Activated CD8-positive, alpha-beta memory T cell treated with anti-CD3 and anti-CD28 coated beads, Interleukin-2, amount 50 U/mL, for 24 hours (primary cell): ENCODE data around the gene SGCA.

Source experiments
- DNase-seq: peaks from one replicate; pipeline ENCODE4 v3.0.0-alpha.2; 2020; ENCODE audit errors: extremely low read depth

The SGCA gene

DNA sequence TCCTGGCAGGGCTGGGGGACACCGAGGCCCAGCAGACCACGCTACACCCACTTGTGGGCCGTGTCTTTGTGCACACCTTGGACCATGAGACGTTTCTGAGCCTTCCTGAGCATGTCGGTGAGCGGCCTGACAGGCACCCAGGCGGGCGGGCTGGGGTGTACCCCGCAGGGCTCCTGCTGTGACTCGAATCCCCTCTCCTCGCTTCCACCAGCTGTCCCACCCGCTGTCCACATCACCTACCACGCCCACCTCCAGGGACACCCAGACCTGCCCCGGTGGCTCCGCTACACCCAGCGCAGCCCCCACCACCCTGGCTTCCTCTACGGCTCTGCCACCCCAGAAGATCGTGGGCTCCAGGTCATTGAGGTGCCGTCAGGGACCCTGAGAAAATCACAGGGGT is 1.6 kb downstream of the SGCA start:
- no peak for DNase-seq

DNA sequence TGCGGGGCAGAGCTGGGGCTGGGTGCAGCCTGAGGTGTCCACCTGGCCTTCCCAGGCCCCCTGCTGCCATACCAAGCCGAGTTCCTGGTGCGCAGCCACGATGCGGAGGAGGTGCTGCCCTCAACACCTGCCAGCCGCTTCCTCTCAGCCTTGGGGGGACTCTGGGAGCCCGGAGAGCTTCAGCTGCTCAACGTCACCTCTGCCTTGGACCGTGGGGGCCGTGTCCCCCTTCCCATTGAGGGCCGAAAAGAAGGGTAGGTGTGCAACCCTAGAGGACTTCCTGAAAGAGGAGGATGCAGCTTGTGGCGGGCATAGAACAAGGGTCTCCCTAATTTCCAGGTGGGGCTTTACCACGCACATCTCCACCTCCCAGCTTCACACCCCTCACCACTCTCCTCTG is 2.5 kb downstream of the SGCA start:
- no peak for DNase-seq

DNA sequence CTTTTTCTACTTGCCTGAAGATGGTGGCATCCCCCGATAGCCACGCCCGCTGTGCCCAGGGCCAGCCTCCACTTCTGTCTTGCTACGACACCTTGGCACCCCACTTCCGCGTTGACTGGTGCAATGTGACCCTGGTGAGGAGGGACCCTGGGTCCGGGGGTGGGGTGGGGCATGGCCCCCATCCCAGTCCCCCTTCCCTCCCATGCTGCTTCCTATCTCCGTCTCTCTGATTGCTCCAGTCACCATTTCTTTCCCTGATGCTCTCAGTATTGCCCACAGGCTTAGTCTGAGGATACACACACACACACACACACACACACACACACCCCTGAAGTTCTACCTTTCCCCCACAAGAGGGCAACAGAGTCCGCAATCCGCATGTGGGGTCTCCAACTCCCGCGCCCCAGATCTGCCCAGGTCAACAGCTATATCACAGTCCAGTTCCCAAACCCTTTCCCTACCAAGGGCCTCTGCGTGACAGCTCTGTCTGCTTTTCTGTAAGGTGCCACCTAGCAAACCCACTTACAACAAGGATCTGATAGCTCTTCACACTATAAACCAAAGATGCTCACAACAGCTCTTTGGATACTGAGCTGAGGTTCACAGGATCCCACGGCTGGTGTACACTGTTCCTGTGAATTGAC is 3.4 kb downstream of the SGCA start:
- no peak for DNase-seq

DNA sequence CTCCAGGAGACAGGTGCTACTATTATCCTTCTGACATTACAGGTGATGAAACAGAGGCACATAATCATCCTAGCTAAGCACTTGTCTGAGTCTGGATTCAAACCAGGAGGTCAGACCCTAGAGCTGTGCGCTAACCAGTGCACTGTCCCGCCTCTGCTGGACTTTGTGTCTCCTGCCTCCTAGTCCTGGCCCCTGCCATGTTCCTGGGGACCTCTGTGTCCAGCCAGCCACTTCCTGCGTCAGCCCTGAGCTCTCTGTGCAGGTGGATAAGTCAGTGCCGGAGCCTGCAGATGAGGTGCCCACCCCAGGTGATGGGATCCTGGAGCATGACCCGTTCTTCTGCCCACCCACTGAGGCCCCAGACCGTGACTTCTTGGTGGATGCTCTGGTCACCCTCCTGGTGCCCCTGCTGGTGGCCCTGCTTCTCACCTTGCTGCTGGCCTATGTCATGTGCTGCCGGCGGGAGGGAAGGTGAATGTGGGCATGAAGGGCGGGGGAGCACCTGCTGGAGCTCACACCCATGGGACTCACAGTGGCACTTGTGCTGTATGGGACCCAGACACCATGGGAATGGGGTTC is 4.2 kb downstream of the SGCA start:
- no peak for DNase-seq

DNA sequence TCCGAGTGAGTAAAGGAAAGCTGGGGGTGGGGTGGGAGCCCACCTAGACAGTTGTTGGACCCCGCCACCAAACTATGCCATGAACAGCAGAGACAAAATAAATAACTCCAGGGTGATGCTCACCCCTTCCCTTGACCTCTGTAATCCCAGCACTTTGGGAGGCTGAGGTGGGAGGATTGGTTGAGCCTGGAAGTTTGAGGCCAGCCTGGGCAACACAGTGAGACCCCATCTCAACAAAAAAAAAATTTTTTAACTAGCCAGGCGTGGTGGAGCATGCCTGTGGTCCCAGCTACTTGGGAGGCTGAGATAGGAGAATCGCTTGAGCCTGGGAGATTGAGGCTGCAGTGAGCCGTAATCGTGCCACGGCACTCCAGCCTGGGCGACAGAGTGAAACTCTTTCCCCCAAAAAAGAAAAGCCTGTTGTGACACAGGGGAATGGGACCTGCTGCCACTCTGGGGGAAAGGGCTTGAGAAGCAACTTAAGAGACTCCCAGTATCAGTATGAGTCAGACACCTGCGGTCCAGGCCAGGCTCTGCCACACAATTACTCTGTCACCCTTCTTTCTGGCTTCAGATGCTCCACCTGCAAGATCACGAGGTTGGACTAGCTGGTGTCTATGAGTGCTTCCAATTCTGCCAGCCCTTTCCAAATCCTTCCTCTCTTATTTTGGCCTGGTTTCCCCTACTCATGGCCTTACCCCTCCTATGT is 5.0 kb downstream of the SGCA start:
- no peak for DNase-seq

DNA sequence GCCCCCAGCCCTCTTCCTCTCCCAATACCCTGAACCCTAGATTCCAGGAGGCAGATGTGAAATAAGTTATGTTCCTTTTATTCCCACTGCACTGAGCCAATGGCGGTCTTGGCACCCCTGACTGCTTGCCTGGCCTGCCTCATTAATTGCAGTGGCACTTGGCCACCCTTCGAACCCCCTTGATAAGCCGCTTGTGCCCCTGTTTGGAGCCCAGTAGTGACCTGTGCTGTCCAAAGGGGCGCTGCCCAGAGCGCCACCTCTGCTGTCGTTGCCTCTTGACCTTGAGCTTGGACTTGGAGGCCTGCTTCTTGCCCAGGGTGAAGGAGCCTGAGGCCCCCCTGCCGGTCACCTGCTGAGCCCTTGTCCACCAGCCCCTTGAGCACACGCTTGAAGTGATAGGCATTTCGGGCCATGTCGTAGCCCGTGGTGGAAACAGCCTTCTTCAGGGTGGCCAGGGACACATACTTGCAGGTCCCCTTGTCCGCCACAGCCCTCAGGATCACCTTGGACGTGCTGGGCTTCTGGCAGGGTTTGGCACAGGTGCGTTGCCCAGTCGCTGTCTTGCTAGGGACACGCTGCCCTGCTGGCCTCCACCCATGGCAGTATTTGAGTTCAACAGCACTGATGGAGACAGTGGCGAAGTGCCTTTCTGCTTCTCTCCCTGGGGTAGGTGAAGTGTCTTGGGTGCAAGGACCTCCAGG is 5.7 kb downstream of the SGCA start:
- no peak for DNase-seq

DNA sequence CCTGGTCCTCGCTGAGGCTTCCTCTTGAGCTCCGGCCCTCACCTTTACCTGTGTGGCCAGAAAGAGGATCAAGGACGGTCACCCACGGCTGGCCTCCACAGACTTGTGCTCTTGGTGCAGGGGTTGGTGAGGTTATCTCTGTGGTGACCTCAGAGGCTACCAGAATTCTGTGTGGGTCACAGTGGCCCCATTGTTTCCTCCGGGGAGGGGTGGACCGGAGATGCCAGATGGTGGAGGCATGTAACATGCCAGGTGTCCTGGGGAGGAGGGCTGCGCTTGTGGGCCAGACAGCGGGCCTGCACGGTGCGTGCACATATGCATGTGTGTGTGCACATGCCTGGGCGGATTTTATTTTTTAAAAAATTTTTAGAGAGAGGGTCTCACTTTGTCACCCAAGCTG is 6.3 kb downstream of the SGCA start:
- DNase-seq: no peak

DNA sequence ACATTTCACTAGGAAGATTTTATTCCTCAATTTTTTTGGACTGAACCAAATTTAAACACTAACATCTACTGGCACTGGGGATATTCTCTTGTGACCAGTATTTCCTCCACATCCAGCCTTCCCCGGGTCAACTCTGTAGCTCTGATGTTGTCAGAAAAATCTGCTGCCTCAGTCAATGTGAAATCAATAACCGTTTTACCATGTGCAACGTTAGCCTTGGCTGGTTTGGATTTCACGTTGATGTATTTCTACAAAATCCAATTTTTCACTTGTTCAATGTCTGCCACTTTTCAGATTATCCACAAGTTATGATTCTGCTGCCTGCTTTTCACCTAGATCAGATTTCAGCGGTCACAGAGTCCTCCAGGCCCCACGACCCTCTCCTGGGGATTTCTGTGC is 7.1 kb downstream of the SGCA start:
- DNase-seq: no peak

DNA sequence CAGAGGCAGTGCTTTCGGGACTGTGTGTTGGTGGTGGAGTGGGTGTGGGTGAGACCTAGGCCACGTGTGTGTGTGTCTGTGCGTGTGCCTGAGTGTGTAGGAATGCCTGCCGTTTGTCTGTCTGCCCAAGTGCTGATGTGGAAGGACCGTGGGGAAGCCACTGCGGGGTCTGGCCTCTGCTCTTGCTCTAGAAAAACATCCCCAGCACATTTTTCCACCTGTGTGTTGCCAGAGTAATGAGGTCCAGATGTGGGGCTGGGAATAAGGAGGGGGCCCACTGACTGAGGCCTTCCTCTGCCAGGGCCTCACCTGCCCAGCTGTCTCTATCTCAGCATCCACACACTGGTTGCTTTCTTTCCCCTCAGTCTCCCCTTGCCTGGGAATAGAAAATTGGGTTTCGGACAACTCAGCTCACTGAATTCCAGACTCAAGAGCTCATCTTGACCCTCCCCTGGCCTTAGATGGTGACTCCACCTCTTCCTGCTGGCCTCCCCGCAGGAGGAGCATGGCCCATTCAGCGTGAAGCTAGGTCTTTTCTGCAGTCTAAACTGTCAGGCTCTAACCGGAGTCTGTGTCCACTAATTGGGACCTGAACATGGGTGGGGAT is 7.6 kb downstream of the SGCA start:
- DNase-seq: no peak

DNA sequence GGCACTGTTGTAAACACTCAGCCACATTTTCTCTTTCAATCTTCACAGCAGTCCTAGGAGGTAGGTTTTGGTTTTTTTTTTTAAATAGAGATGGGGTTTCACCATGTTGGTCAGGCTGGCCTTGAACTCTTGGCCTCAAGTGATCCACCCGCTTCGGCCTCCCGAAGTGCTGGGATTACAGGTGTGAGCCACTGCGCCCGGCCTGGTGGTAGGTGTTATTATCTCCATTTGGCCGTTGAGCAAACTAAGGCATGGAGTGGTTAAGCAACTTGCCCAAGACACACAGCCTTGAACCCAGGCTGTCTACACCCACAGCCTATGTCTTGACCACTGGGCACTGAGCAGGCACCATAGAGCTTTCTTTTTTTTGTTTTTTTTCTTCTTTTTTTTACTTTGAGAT is 8.6 kb downstream of the SGCA start:
- DNase-seq: no peak

DNA sequence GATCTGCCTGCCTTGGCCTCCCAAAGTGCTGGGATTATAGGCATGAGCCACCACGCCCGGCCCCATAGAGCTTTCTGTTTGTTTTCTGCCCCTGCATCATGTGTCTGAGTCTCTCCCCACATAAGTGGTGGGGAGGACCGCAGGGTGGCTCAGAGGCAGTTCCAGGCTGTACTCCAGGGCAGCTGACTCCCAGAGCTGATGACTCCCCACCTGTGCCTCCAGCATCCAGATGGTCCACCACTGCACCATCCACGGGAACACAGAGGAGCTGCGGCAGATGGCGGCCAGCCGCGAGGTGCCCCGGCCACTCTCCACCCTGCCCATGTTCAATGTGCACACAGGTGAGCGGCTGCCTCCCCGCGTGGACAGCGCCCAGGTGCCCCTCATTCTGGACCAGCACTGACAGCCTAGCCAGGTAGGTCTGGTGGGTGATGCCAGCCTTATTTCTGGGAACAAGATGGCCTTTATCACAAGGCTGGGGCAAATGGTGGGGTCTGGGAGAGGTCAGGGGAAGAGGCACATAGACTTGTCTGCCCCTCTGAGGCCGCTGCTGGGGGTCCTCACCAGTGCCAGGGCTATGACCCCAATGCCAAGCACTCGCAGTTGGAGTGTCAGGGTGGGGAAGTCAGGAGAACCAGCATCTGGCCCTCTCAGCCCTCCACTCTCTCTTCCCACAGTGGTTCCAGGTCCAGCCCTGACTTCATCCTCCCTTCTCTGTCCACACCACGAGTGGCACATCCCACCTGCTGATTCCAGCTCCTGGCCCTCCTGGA is 9.4 kb downstream of the SGCA start:
- no peak for DNase-seq

DNA sequence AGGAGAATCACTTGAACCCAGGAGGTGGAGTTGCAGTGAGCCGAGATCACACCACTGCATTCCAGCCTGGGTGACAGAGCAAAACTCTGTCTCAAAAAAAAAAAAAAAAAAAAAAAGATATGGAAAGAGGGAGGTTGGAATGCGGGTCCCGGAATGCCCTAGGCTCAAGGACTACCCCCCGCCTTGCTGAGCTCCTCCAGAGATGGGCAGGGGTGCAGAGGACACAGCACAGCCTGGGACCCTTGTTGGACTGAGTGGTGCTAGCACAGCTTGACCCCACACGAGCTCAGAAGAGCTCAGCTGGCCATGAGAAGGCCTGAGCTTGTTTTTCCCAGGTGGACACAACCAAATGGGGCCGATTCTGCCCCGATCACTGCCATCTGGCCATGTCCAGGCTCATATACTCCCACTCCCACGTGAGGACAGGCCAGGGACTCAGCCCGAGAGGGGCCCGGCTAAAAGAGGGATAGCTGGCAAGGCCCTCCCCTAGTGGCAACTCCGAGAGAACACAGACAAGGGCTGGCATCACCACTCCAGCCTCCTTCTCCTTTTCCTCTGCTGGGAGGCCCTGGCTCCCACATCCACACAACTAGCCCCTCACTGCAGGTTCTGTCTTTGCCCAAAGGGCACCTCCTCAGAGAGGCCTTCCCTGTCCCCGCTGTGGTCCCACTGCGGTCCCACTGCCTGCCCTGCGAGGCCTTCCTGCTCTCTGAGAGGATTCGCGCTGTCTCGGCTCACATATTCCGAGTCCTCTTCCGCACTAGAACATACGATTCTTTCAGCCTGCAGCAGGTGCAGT is 11.0 kb downstream of the SGCA start:
- DNase-seq: no peak

DNA sequence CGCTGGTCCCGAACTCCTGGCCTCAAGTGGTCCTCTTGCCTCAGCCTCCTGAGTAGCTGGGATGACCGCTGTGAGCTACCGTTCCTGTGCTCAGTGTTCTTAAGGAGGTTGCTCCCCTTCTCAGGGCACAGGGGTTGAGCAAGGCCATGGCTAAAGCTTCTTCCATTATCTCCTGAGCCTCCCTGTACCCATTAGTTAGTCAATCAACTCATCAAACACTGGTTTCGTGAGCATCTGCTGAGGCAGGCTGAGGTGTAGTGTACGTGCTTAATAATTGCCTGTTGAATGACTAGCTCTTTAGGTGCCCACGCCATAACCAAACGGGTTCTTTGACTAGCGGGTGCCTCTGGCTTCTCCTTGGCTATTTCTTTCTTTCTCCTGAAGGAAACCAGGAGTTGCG is 11.7 kb downstream of the SGCA start:
- DNase-seq: no peak

DNA sequence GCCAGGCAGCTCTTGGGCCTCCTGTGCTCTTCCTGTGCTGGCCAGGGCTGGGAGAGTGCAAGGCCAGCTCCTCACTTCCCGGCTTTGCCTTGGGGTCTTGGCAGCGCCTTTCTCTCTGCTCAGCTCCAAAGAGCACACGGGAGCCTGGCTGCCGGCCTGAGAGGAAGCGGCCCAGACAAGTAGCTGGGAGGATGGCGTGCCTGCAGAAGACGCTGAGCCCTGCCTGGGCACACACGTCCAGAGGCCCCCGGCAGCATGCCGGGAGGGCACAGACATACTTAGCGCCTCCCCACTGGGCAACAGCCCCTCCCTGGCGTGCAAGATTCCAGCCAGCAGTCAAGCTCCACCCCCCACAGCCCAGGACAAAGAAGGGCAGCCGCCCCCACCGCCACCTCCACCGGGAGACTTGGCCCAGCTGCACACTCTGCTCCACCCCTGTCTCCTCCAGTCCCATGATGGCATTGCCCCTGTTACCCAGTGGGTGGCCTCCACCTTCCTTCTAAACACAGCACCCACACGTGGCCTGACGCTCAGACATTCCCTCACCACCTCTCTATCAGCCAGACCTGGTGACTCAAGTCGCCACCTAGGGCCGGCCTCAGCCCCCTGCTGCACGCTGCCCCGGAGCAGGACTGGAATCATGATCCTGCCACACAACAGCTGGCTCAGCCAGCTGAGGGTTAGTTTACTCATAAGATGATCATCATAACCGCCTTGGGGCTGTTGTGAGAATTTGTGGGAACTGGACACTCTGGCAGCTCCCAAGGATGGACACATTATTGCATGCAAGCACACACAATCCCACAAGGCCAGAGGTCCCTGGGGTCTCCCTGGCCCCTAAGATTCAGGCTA is 12.4 kb downstream of the SGCA start:
- no peak for DNase-seq

DNA sequence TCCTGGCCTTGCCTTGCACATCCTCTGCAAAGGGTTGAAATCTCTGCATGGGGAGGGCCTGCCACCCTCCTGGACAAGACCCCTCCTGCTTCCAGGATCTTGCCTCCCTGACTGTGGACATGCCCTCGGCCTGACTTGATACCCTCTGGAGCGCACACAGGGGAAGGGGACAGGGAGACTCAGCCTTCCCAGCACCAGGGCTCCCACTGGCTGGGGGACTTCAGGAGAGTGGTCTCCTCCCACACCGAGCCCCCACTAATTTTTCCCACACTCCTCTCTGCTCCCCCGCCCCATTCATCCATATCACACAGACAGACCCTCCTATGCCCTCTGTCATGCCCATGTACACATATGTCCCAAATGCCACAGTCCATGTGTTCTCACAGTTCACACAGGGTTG is 14.3 kb downstream of the SGCA start:
- DNase-seq: no peak

DNA sequence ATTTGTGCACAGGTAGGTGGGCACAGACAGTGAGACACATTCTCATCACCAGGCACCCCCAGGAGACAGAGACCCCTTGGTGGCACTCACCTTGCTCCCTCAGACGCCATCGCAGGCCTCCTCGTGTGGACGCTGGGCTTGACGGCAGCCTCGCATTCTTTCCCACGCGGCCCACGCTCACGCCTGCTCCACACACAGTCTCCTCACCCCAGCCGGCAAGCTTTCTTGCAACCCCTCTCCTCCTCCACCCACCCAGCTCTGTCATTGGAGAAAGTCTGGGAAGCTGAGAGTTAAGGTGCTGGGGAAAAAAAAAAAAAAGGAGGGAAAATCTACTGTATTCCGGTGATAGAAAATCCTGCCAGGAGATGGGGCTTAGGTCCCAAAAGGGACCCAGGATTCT is 14.8 kb downstream of the SGCA start:
- no peak for DNase-seq

DNA sequence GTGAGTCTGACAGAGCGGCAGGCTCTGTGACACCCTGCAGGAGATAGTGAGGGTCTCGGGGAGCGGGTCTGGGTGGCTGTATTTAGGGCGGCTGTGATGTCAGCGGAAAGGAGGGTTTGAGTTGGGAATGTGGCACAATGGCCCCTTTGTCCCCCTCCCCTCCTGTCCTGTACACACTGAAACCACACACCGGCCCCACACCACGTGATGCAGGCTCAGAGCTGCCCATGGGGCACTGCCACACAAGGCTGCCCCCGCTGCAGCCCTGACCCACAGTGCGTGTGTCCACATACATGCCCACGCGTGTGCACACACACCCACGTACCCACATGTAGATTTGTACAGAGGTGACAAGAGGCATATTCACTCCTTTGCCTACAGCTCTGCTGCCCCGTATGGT is 15.3 kb downstream of the SGCA start:
- no peak for DNase-seq

DNA sequence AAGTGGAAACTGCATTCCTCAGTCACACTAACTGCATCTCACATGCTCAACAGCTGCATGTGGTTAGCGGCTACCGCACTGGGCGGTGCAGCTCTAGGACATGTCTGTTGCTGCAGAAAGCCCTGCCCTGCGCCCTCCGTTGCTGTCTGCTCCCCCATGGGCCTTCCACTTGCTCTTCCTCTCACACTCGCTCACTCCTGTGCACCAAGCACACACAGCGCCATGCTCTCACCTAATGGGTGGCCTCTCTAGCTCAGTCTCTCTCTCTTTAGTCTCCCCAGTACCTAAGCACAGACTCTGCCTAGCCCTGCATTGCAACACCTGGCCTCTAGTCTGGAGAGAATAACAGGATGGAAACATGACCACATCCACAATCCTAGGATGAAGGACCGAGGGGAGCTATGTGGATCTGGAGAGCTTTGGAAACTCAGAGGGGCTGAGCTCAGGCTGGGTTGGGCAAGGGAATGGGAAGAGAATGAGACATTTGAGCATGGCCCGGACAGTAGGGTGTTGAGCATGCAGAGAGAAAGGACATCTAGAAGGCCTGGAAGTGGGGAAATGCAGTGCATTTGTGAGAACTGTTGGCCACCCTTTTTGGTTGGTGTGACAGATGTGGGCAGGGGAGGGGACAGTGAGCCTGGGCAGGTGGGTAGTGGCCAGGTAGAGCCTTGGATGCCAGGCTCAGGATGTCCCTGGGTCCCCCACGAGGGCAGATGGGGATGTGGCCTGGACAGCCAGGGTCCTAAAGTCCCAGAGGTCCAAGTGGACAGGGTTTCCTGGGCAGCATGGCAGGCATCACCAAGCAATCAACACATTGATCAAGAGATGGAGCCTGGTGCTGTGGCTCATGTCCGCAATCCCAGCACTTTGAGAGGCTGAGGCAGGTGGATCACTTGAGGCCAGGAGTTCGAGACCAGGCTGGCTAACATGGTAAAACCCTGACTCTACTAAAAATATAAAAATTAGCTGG is 16.1 kb downstream of the SGCA start:
- no peak for DNase-seq
